T follicular helper cell (primary cell): Measurements from ENCODE around the gene DCN.

Experiments
- DNase-seq: peaks from one replicate; pipeline ENCODE4 v3.0.0-alpha.2; 2020; ENCODE audit warnings: low read depth

Gene DCN

DNA sequence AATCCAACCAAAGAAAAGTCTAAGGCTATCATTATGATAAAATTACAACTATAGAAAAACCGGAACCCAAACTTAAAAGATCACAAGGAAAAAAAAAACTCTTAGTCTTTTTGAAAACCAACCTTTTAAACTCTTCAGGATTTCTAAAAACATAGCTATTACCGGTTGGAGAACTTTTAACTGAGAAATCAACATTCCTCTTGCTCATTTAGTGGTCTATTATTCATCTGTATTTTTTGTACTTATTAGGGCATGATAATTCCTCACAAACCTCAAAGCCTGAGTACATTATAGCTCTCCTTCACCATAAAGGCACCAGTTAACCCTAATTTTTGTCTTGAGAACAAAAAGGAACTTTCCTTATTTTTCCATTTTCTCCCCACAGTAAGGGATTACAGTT, 81.7 kb downstream of the DCN start:
- no peak for DNase-seq

DNA sequence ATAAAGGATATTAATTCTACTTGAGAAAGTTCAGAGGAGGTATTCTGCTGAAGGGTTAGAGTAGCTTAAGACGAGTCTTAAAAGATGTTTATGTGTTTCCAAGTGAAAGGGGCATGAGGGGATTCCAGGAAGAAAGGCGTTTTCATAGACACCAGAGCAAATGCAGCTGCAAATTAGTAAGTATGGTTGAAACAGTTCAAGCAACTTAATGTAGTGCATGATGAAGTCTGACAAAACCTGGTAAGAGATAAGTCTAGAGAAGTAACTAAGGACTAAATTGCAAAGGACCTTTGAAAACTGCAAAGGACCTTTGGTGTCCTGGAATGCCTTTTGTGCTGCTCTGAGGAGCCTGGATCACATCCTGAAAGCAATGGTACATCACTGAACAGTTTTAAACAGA, 82.8 kb downstream of the DCN start:
- DNase-seq = no peak

DNA sequence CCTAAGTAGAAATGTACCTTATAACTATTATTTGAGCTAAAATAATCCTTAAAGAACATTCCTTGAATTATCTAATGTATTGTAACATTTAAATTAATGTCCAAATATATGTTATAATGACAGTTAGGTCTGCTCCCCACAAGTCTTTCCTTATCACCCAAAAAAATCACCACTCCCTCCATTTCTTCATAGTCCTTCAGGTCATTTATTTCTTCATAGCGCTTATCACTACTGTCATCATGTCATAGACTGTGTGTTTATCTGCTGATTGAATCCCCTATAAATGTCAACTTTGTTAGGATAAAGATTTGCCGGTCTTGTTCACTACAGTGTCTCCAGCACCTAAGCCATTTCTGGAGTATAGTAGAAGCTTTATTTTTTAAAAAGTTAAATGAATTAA, 83.3 kb downstream of the DCN start:
- DNase-seq = no peak

DNA sequence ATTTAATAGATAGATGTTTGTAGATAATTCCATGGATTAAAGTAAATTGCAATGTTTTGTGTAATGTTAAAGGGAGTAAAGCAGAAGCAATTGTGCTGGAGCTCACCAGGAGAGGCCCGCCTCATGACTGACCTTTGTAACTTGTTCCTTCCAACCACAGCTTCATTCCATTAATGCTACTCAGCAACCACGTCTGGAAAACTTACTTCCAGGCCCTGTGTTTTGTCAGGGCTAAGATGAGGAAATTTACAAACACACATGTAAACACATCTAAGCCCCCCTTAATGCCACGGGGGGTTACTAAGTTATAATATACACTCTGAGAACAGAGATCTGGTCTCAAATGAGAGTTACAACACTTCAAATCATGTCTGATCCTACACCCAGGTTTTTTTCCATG, 83.7 kb downstream of the DCN start:
- DNase-seq = no peak

DNA sequence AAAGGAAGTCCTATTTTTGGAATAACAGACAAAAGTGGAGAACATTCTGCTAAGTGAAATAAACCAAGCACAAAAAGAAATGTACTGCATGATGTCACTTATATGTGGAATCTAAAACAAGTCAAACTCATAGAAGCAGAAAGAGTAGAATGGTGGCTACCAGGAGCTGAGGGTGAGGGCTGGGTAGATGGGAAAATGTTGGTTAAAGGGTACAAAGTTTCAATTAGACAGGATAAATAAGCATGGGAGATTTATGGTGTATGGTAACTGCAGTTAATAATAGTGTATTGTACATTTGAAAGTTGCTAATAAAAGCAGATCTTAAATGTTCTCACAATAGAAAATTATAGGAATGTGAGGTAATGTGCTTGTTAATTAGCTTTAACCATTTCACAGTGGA, 84.2 kb downstream of the DCN start:
- DNase-seq = no peak

DNA sequence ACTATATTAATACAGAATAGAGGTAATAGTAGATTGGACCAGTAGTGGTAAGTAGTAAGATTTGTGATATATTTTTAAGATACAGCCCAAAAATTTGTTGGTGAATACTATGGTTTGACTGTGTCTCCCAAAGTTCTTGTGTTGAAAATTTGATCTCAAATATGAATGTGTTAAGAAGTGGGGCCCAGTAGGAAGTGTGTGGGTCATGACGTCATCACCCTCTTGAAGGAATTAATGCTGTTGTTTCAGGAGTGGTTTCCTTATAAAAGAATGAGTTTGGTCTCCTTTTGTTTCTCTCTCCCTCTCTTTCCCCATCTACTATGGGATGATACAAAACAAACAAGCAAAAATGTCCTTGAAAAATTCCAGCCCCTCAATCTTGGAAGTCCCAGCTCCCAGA, 87.7 kb downstream of the DCN start:
- no peak for DNase-seq

DNA sequence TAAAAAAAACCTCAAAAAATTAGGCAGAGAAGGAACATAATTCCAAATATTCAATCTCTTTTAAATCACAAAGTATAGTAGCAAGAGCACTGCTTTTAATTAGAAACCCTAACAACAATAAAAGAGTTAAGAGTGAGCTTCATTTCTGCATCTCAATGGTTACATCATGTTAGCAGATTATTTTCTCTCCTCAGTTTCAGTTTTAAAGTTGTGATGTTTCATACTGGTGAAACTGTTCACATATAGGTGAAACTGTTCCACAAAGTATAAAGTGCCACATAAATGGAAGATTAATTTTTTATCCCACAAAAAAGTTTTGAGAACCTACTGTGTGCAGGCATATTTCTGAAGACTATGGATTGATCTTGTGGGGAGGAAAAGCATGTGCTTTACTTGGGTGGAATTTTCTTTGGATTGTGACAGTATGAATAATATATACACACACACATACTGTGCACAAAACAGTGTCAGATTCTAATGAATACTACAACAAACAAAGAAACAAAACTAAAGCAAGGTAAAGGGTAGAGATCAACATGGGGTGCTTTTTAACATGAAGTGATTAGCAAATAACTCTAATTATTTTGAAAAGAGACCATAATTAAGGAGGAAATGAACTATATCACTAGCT, 88.5 kb downstream of the DCN start:
- DNase-seq = no peak

DNA sequence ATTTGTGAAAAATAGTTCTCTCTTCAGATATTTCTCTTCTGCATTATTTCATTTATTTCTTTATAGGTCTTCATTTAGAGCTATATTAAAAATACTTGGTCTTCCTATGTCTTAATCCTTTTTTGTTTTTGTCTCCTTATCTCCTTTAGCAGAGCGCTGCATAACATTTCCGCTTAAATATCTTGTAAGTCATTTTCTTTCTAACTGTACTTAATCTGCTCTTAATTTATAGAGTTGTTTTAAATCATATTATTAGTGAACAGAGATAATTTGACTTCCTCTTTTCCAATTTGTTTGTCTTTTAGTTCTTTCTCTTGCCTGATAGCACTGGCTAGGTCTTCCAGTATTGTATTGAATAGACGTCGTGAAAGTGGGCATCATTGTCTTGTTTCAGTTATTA, 89.3 kb downstream of the DCN start:
- no peak for DNase-seq

DNA sequence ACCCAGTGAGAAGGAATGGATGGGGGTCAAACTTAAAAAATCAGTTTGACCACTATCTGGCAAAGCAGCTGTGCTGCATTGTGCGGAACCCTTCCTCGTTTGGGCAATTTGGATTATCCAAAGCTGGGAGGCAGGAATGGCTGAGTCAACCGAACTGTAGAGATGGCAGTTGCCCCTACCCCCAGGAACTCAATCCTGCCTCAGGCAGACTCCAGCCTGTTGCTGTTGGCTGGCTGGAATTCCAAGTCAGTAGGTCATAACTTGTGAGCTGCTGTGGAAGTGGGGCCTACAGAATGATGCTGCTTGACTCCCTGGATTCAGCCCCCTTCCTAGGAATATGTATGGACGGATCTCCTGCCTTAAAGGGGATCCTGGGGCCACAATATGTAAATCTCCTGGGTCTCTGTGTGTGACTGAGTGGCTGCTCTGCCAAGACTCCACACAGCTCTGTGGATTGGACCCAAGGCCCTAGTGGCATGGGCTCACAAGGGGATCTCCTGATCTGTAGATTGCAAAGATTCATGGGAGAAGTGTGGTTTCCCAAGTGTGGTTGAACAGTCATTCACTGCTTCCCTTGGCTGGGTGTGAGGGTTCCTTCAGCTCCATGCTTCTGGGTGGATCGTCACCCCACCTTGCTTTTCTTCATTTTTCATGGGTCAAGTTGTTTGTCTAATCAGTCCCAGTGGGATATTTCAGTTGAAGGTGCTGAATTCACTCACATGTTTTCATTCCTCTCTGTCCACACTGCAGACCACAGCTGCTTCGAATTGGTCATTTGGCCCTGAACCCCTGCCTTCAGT, 90.5 kb downstream of the DCN start:
- no peak for DNase-seq
